HCT116 (cell line): Measurements from ENCODE around the gene SUFU. TPM values are rescaled to one million over a fixed set of nuclear protein-coding genes. Genes with fewer than 3 reads are reported as not detected.

ENCODE experiments used
- ATAC-seq: fragments of 200-7000 bp; cut with Tn5 transposase; 2 replicates; pipeline ENCODE4 v1.9.1; 2020; ENCODE audit warnings: mild to moderate bottlenecking, moderate library complexity
- BruUV-seq: library from RNA; stranded (reverse); fragments of 400-500 nt; replicated peaks from 2 replicates; lab custom pipeline; 2021; lab: Mats Ljungman, UMichigan
- CTCF ChIA-PET: fragments of 300-600 bp; sonication (Branson Sonifier 250); formaldehyde crosslinking; loops from one replicate; lab custom pipeline; 2021; ENCODE audit warnings: antibody characterized with exemption; lab: Charles Lee
- POLR2A ChIA-PET: fragments of 300-600, 350-600 bp; sonication (Branson Sonifier 250); formaldehyde crosslinking; loops from one replicate; lab custom pipeline; 2021; ENCODE audit warnings: antibody characterized with exemption; lab: Charles Lee
- RAD21 ChIA-PET, 2 experiments: fragments of 300-600 bp; sonication (Branson Sonifier 250); formaldehyde crosslinking; loops; one replicate each; lab custom pipeline; 2023; ENCODE audit warnings: low total read pairs in 2 of 2; ENCODE audit not compliant: uncharacterized antibody in 2 of 2, unreplicated experiment in 2 of 2, low non-redundant PET in 1 of 2; lab: Charles Lee
- DNase-seq: peaks from one replicate; pipeline ENCODE4 v3.0.0-alpha.2; 2010; ENCODE audit warnings: low read depth, low spot score
- H2AFZ ChIP-seq: fragments of 200-600 bp; shearing (Covaris generic), sonication (generic); 2 replicates; pipeline ENCODE4 v1.6.1; 2017; ENCODE audit warnings: low read depth, mixed run types, mixed read lengths, antibody characterized with exemption, low read length; ENCODE audit not compliant: poor library complexity, severe bottlenecking
- H3K27ac ChIP-seq: 2 replicates; pipeline ENCODE4 v1.5.1; 2012; ENCODE audit warnings: low read depth, low read length
- H3K27me3 ChIP-seq: fragments of 200-600 bp; sonication (generic); 2 replicates; pipeline ENCODE4 v1.6.1; 2016; ENCODE audit warnings: mixed run types, low read length, mixed read lengths; ENCODE audit not compliant: insufficient read depth
- H3K36me3 ChIP-seq, 2 experiments: fragments of 200-500 bp in 1 of 2; fragments of 200-600 bp in 1 of 2; sonication (Bioruptor generic) in 1 of 2; sonication (generic) in 1 of 2; 2 replicates each; pipeline versions ENCODE4 v1.5.1 to v1.6.1; 2014 to 2016; ENCODE audit warnings: low read length in 2 of 2, inconsistent platforms in 1 of 2, mixed read lengths in 1 of 2, mixed run types in 1 of 2; ENCODE audit not compliant: insufficient read depth in 2 of 2, control insufficient read depth in 1 of 2
- H3K4me1 ChIP-seq, 2 experiments: fragments of 200-600 bp in 1 of 2; sonication (generic) in 1 of 2; 2 replicates each; pipeline versions ENCODE4 v1.5.1 to v1.6.1; 2012 to 2017; ENCODE audit warnings: low read length in 2 of 2, inconsistent platforms in 1 of 2, mild to moderate bottlenecking in 1 of 2, mixed read lengths in 1 of 2, mixed run types in 1 of 2, moderate library complexity in 1 of 2; ENCODE audit not compliant: insufficient read depth in 2 of 2, control insufficient read depth in 1 of 2
- H3K4me2 ChIP-seq: fragments of 200-600 bp; sonication (generic); 2 replicates; pipeline ENCODE4 v1.6.1; 2017; ENCODE audit warnings: mixed run types, low read length, mixed read lengths
- H3K4me3 ChIP-seq, 2 experiments: fragments of 200-600 bp in 1 of 2; sonication (generic) in 1 of 2; replicated peaks in 1 of 2; 2 replicates each; pipeline ENCODE4 v1.5.1; 2011 to 2016; ENCODE audit warnings: low read length in 2 of 2, control low read depth in 1 of 2, low read depth in 1 of 2, mild to moderate bottlenecking in 1 of 2, mixed read lengths in 1 of 2, mixed run types in 1 of 2
- H3K79me2 ChIP-seq: fragments of 200-600 bp; sonication (generic); 2 replicates; pipeline ENCODE4 v1.6.1; 2017; ENCODE audit warnings: mild to moderate bottlenecking, mixed run types, low read length, moderate library complexity, mixed read lengths; ENCODE audit not compliant: insufficient read depth
- H3K9ac ChIP-seq: fragments of 200-600 bp; sonication (generic); 2 replicates; pipeline ENCODE4 v1.6.1; 2016; ENCODE audit warnings: low read length, mixed read lengths
- H3K9me2 ChIP-seq: fragments of 200-600 bp; sonication (generic), shearing (Covaris generic); 2 replicates; pipeline ENCODE4 v1.6.1; 2017; ENCODE audit warnings: mixed run types, mild to moderate bottlenecking, moderate library complexity; ENCODE audit not compliant: insufficient read depth
- H3K9me3 ChIP-seq, 2 experiments: fragments of 200-500 bp in 1 of 2; fragments of 200-600 bp in 1 of 2; sonication (Bioruptor generic) in 1 of 2; sonication (generic) in 1 of 2; 2 replicates each; pipeline ENCODE4 v1.6.1; 2014 to 2017; ENCODE audit warnings: low read length in 2 of 2, mixed read lengths in 2 of 2, inconsistent platforms in 1 of 2, low read depth in 1 of 2, mild to moderate bottlenecking in 1 of 2, mixed run types in 1 of 2, moderate library complexity in 1 of 2; ENCODE audit not compliant: control insufficient read depth in 1 of 2, insufficient read depth in 1 of 2
- H4K20me1 ChIP-seq: fragments of 200-600 bp; sonication (generic), shearing (Covaris generic); 2 replicates; pipeline ENCODE4 v1.6.1; 2017; ENCODE audit warnings: mixed run types, mild to moderate bottlenecking, moderate library complexity; ENCODE audit not compliant: insufficient read depth
- ATF3 ChIP-seq: IDR thresholded peaks from 2 replicates; pipeline ENCODE4 v1.6.1; 2012
- CBX3 ChIP-seq: IDR thresholded peaks from 2 replicates; pipeline ENCODE4 v1.6.1; 2012; ENCODE audit warnings: low read depth
- CEBPB ChIP-seq: IDR thresholded peaks from 2 replicates; pipeline ENCODE4 v1.6.1; 2012; ENCODE audit warnings: low read depth
- EZH2phosphoT487 ChIP-seq: fragments of 200-600 bp; IDR thresholded peaks from 2 replicates; pipeline ENCODE4 v1.6.1; 2018; ENCODE audit warnings: antibody characterized with exemption, borderline replicate concordance
- FOSL1 ChIP-seq: IDR thresholded peaks from 2 replicates; pipeline ENCODE4 v1.6.1; 2012; ENCODE audit warnings: low read depth
- JUND ChIP-seq: IDR thresholded peaks from 2 replicates; pipeline ENCODE4 v1.6.1; 2012
- MAX ChIP-seq: IDR thresholded peaks from 2 replicates; pipeline ENCODE4 v1.6.1; 2012
- POLR2A ChIP-seq: IDR thresholded peaks from 2 replicates; pipeline ENCODE4 v1.7.0; 2011; ENCODE audit warnings: borderline replicate concordance; ENCODE audit not compliant: insufficient read depth, insufficient read length; ENCODE audit errors: extremely low read depth
- POLR2AphosphoS5 ChIP-seq: IDR thresholded peaks from 2 replicates; pipeline ENCODE4 v1.6.1; 2011; ENCODE audit warnings: mild to moderate bottlenecking, low read depth, low read length, moderate library complexity
- REST ChIP-seq: IDR thresholded peaks from 2 replicates; pipeline ENCODE4 v1.6.1; 2012; ENCODE audit warnings: low read depth
- SIN3A ChIP-seq: IDR thresholded peaks from 2 replicates; pipeline ENCODE4 v1.6.1; 2012; ENCODE audit warnings: low read depth
- TCF7L2 ChIP-seq: IDR thresholded peaks from 2 replicates; pipeline ENCODE4 v1.7.0; 2011; ENCODE audit warnings: borderline replicate concordance, inconsistent platforms; ENCODE audit not compliant: insufficient read depth, insufficient read length; ENCODE audit errors: extremely low read depth
- YY1 ChIP-seq: IDR thresholded peaks from 2 replicates; pipeline ENCODE4 v1.6.1; 2011; ENCODE audit warnings: low read length, low read depth, moderate library complexity, mild to moderate bottlenecking; ENCODE audit not compliant: insufficient replicate concordance; ENCODE audit errors: extremely low read depth
- ZBTB33 ChIP-seq: IDR thresholded peaks from 2 replicates; pipeline ENCODE4 v1.6.1; 2011; ENCODE audit warnings: mild to moderate bottlenecking, low read length, moderate library complexity; ENCODE audit not compliant: insufficient replicate concordance; ENCODE audit errors: extremely low read depth
- intact Hi-C: fragments of 100-400 bp; cut with micrococcal nuclease; formaldehyde crosslinking; loops from 2 replicates; pipeline ENCODE4 v1.10.0; 2022
- total RNA-seq: library from RNA; stranded (reverse); gene quantifications from one replicate; pipeline ENCODE4 v1.2.1, GENCODE V29; 2021; ENCODE audit not compliant: unreplicated experiment

Gene SUFU
- total RNA-seq, 1 experiment from 2014 or later: 18.8 TPM

- TF ChIP-seq REST: no peak
- TF ChIP-seq, all 23 proteins: peak for 0
Measured at GRCh38 chr10:102542800-102543418, 39.1 kb downstream of the SUFU start (continued).

GRCh38 chr10:102545265-102545871, 41.6 kb downstream of the SUFU start:
- Histone ChIP-seq H4K20me1 (no peaks in the 10 kb centered on the region), H3K9ac (no peak overlapping the region), H3K9me3 (no peaks in the 10 kb centered on the region), H3K27ac (no peak overlapping the region), H2AFZ (no peak overlapping the region), H3K4me3 (no peak overlapping the region), H3K79me2 (no peaks in the 10 kb centered on the region), H3K36me3 (no peaks in the 10 kb centered on the region), H3K4me1 (no peaks in the 10 kb centered on the region), H3K4me2 (no peak overlapping the region), H3K9me2 (no peaks in the 10 kb centered on the region), H3K27me3 (no peaks in the 10 kb centered on the region)
- ChIA-PET CTCF (interaction anchor here (1.4 kb wide), 1 partner anchor 38 kb away, joined by 3 read pairs; no protein-coding TSS in a partner anchor), RAD21 (no interaction called here), POLR2A (no interaction called here)
- DNase-seq (no peak), ATAC-seq (no peak)
- intact Hi-C loops: no loop called here
- no TSS peak for BruUV-seq
- TF ChIP-seq POLR2A (no peak), CBX3 (no peak), TCF7L2 (no peak), YY1 (no peak), ATF3 (no peak), CEBPB (no peak), ZBTB33 (no peak), REST (no peak), JUND (no peak), SIN3A (no peak), FOSL1 (no peak), EZH2phosphoT487 (no peak), MAX (no peak), POLR2AphosphoS5 (no peak)
